Measurements from ENCODE around the gene ATF5.
"Not testable (repeated sequence)": the region's sequence is repeated elsewhere in the genome, so short reads cannot be mapped to it uniquely, and the experiment has no call there.

Gene ATF5

DNA sequence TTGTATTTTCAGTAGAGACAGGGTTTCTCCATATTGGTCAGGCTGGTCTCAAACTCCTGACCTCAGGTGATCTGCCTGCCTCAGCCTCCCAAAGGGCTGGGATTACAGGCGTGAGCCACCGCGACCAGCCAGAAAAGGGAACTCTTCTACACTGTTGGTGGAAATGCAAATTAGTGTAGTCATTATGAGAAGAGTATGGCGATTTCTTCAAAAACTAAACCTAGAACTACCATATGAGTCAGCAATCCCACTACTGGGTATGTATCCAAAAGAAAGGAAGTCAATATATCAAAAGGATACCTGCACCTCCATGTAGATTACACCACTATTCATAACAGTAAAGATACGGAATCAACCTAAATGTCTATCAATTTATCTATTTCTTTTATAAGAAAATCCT lies 15.6 kb downstream of the ATF5 start:
- not testable (repeated sequence) for H3K4me1 ChIP-seq (ENCODE audit: control insufficient read depth in 1 of 2, insufficient read depth in 2 of 2, low read length in 2 of 2); H3K9ac ChIP-seq (ENCODE audit: low read length); H2BK12ac ChIP-seq (ENCODE audit: low read length); H3K36me3 ChIP-seq (ENCODE audit: control insufficient read depth in 1 of 2, insufficient read depth in 2 of 2, low read length in 2 of 2); H4K12ac ChIP-seq (ENCODE audit: low read depth, low read length); H3K18ac ChIP-seq (ENCODE audit: low read length); H3K23ac ChIP-seq (ENCODE audit: low read length); H2BK5ac ChIP-seq (ENCODE audit: low read depth, low read length, poor library complexity); H3K4me3 ChIP-seq (ENCODE audit: low read depth, low read length); H3K14ac ChIP-seq (ENCODE audit: low read length); H4K91ac ChIP-seq (ENCODE audit: low read depth, low read length); DNase-seq; H2AK5ac ChIP-seq (ENCODE audit: low read length); H3K9me3 ChIP-seq (ENCODE audit: insufficient read depth, low read depth, low read length); H3K4ac ChIP-seq (ENCODE audit: low read depth, low read length); H2AFZ ChIP-seq (ENCODE audit: insufficient read depth, low read length, poor library complexity); H3K27me3 ChIP-seq (ENCODE audit: insufficient read depth, low read length); H3K79me2 ChIP-seq (ENCODE audit: control insufficient read depth, insufficient read depth, low read length, poor library complexity); H3K79me1 ChIP-seq (ENCODE audit: low read length); H4K8ac ChIP-seq (ENCODE audit: low read depth, low read length); H2BK120ac ChIP-seq (ENCODE audit: insufficient read depth, low read length, poor library complexity); H3K27ac ChIP-seq (ENCODE audit: low read depth, low read length); H3K4me2 ChIP-seq (ENCODE audit: low read length)
- no CpG with 5 or more reads among the region's 5 CpGs for WGBS (ENCODE audit: extremely low coverage, insufficient coverage, insufficient read length)

GRCh38 chr19:49946415-49946814 lies 17.4 kb downstream of the ATF5 start:
- Histone ChIP-seq H3K9ac (ENCODE audit: low read length) (no peak overlapping the region), H3K4ac (ENCODE audit: low read depth, low read length) (no peak overlapping the region), H4K91ac (ENCODE audit: low read depth, low read length) (no peak overlapping the region), H3K9me3 (ENCODE audit: insufficient read depth, low read depth, low read length) (no peaks in the 10 kb centered on the region), H3K4me3 (ENCODE audit: low read depth, low read length) (no peak overlapping the region), H3K79me2 (ENCODE audit: control insufficient read depth, insufficient read depth, low read length, poor library complexity) (no peaks in the 10 kb centered on the region), H3K4me1 (ENCODE audit: control insufficient read depth in 1 of 2, insufficient read depth in 2 of 2, low read length in 2 of 2) (no peaks in the 10 kb centered on the region), H2AFZ (ENCODE audit: insufficient read depth, low read length, poor library complexity) (no peak overlapping the region), H3K18ac (ENCODE audit: low read length) (no peak overlapping the region), H3K23ac (ENCODE audit: low read length) (no peak overlapping the region), H2BK120ac (ENCODE audit: insufficient read depth, low read length, poor library complexity) (no peak overlapping the region), H3K14ac (ENCODE audit: low read length) (no peak overlapping the region), H3K4me2 (ENCODE audit: low read length) (no peak overlapping the region), H2AK5ac (ENCODE audit: low read length) (no peak overlapping the region), H3K27me3 (ENCODE audit: insufficient read depth, low read length) (no peaks in the 10 kb centered on the region), H3K79me1 (ENCODE audit: low read length) (no peaks in the 10 kb centered on the region), H3K36me3 (ENCODE audit: control insufficient read depth in 1 of 2, insufficient read depth in 2 of 2, low read length in 2 of 2) (no peaks in the 10 kb centered on the region), H2BK12ac (ENCODE audit: low read length) (no peak overlapping the region), H3K27ac (ENCODE audit: low read depth, low read length) (no peak overlapping the region), H2BK5ac (ENCODE audit: low read depth, low read length, poor library complexity) (no peak overlapping the region), H4K8ac (ENCODE audit: low read depth, low read length) (no peak overlapping the region), H4K12ac (ENCODE audit: low read depth, low read length) (no peak overlapping the region)
- no CpG with 5 or more reads among the region's 8 CpGs for WGBS (ENCODE audit: extremely low coverage, insufficient coverage, insufficient read length)
- DNase-seq, result no peak

GRCh38 chr19:49949742-49950589 lies 21.0 kb downstream of the ATF5 start:
- H3K4ac ChIP-seq (ENCODE audit: low read depth, low read length), result no peak overlapping the region
- H3K4me1 ChIP-seq (ENCODE audit: control insufficient read depth in 1 of 2, insufficient read depth in 2 of 2, low read length in 2 of 2), result no peaks in the 10 kb centered on the region

DNA sequence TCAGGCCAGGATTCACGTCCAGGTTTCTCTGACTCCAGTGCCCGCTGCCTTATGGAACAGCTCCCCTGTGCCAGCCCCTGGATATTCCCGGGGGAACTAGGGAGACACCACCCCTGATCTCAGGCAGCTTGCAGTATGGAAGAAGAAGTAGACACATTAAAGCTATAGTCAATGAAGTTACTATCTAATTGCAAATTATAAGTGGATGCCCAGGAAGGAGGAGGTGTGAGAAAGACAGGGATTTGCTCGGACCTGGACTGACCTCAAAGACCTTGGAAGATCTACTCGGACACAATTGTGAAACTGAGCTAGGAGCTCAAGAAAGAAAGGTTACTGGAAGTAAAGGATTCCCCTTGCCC lies 21.6 kb downstream of the ATF5 start:
- Histone ChIP-seq H3K9me3 (ENCODE audit: insufficient read depth, low read depth, low read length) (no peaks in the 10 kb centered on the region), H3K27me3 (ENCODE audit: insufficient read depth, low read length) (no peaks in the 10 kb centered on the region), H2AK5ac (ENCODE audit: low read length) (no peak overlapping the region), H3K18ac (ENCODE audit: low read length) (no peak overlapping the region), H2AFZ (ENCODE audit: insufficient read depth, low read length, poor library complexity) (no peak overlapping the region), H3K9ac (ENCODE audit: low read length) (no peak overlapping the region), H3K36me3 (ENCODE audit: control insufficient read depth in 1 of 2, insufficient read depth in 2 of 2, low read length in 2 of 2) (no peaks in the 10 kb centered on the region), H3K4me1 (ENCODE audit: control insufficient read depth in 1 of 2, insufficient read depth in 2 of 2, low read length in 2 of 2) (no peaks in the 10 kb centered on the region), H4K91ac (ENCODE audit: low read depth, low read length) (no peak overlapping the region), H3K4ac (ENCODE audit: low read depth, low read length) (no peak overlapping the region), H2BK5ac (ENCODE audit: low read depth, low read length, poor library complexity) (no peak overlapping the region), H3K79me1 (ENCODE audit: low read length) (no peaks in the 10 kb centered on the region), H3K14ac (ENCODE audit: low read length) (no peak overlapping the region), H4K12ac (ENCODE audit: low read depth, low read length) (no peak overlapping the region), H2BK120ac (ENCODE audit: insufficient read depth, low read length, poor library complexity) (no peak overlapping the region), H3K27ac (ENCODE audit: low read depth, low read length) (no peak overlapping the region), H3K4me2 (ENCODE audit: low read length) (no peak overlapping the region), H3K79me2 (ENCODE audit: control insufficient read depth, insufficient read depth, low read length, poor library complexity) (no peaks in the 10 kb centered on the region), H2BK12ac (ENCODE audit: low read length) (no peak overlapping the region), H3K4me3 (ENCODE audit: low read depth, low read length) (no peak overlapping the region), H4K8ac (ENCODE audit: low read depth, low read length) (no peak overlapping the region), H3K23ac (ENCODE audit: low read length) (no peak overlapping the region)
- no peak for DNase-seq
- WGBS (ENCODE audit: extremely low coverage, insufficient coverage, insufficient read length), result no CpG with 5 or more reads among the region's 5 CpGs

More at GRCh38 chr19:49949742-49950589, 21.0 kb downstream of the ATF5 start:
- H2BK120ac ChIP-seq (ENCODE audit: insufficient read depth, low read length, poor library complexity), result no peak overlapping the region
- H3K4me3 ChIP-seq (ENCODE audit: low read depth, low read length), result no peak overlapping the region
- no peak overlapping the region for H2AFZ ChIP-seq (ENCODE audit: insufficient read depth, low read length, poor library complexity)
- no CpG with 5 or more reads among the region's 11 CpGs for WGBS (ENCODE audit: extremely low coverage, insufficient coverage, insufficient read length)
- H4K91ac ChIP-seq (ENCODE audit: low read depth, low read length), result no peak overlapping the region
- H3K79me1 ChIP-seq (ENCODE audit: low read length), result no peaks in the 10 kb centered on the region
- DNase-seq, result no peak
- no peak overlapping the region for H3K9ac ChIP-seq (ENCODE audit: low read length)
- no peaks in the 10 kb centered on the region for H3K79me2 ChIP-seq (ENCODE audit: control insufficient read depth, insufficient read depth, low read length, poor library complexity)
- H3K27ac ChIP-seq (ENCODE audit: low read depth, low read length), result no peak overlapping the region
- H3K9me3 ChIP-seq (ENCODE audit: insufficient read depth, low read depth, low read length), result no peaks in the 10 kb centered on the region
- no peak overlapping the region for H3K23ac ChIP-seq (ENCODE audit: low read length)
- H3K4me2 ChIP-seq (ENCODE audit: low read length), result no peak overlapping the region
- no peak overlapping the region for H2BK5ac ChIP-seq (ENCODE audit: low read depth, low read length, poor library complexity)
- H2BK12ac ChIP-seq (ENCODE audit: low read length), result no peak overlapping the region
- H3K18ac ChIP-seq (ENCODE audit: low read length), result no peak overlapping the region
- H3K36me3 ChIP-seq (ENCODE audit: control insufficient read depth in 1 of 2, insufficient read depth in 2 of 2, low read length in 2 of 2), result no peaks in the 10 kb centered on the region
- no peak overlapping the region for H4K8ac ChIP-seq (ENCODE audit: low read depth, low read length)
- H2AK5ac ChIP-seq (ENCODE audit: low read length), result no peak overlapping the region
- no peak overlapping the region for H4K12ac ChIP-seq (ENCODE audit: low read depth, low read length)
- no peaks in the 10 kb centered on the region for H3K27me3 ChIP-seq (ENCODE audit: insufficient read depth, low read length)
- no peak overlapping the region for H3K14ac ChIP-seq (ENCODE audit: low read length)

Measured in trophoblast cell (in vitro differentiated cells and primary cell).